ENCODE measurements around the gene NSUN2. TPM values are rescaled to one million over a fixed set of nuclear protein-coding genes. Genes with fewer than 3 reads are reported as not detected.

The NSUN2 gene
- total RNA-seq, 4 donors from 2014 or later = 37.7 to 65.8 (median 49.0) TPM

GRCh38 chr5:6633469-6634245 lies 813 bp upstream of the NSUN2 start:
- Histone ChIP-seq H3K9me3 (no peaks in the 10 kb centered on the region), H3K27me3 (no peaks in the 10 kb centered on the region), H3K4me1 (peaks cover 18 to 78% (median 28%) of the 10 kb centered on the region in 3 donors), H3K27ac (peak overlapping the region; percentile 88 to 96 (median 91)), H3K36me3 (peaks cover 0 to 29% (median 13%) of the 10 kb centered on the region in 3 donors), H3K4me3 (peak overlapping the region; percentile 82 to 94 (median 86))
- TF ChIP-seq CTCF (IDR thresholded peaks at IDR 0.05) = peak in 2 of 6 experiments; percentile 8 to 23
- peak in 2 of 4 donors; percentile 57 to 82 for TF ChIP-seq POLR2A (IDR thresholded peaks at IDR 0.05)
- intact Hi-C loops (cut with DNase I) = no loop called here
- DNase-seq = no peak
- WGBS, 2 donors = 0 to 2% methylated on average over 7 to 17 of the region's 75 CpGs

- no peak for DNase-seq
- no peaks in the 10 kb centered on the region for H3K9me3 ChIP-seq
- H3K36me3 ChIP-seq = peaks cover 0 to 42% (median 19%) of the 10 kb centered on the region in 3 donors
- peak overlapping the region; percentile 82 to 94 (median 86) for H3K4me3 ChIP-seq
- 0 to 1% methylated on average over 8 to 13 of the region's 33 CpGs for WGBS, 2 donors
- H3K27me3 ChIP-seq = no peaks in the 10 kb centered on the region
- intact Hi-C loops (cut with DNase I) = no loop called here
- peaks cover 18 to 65% (median 21%) of the 10 kb centered on the region in 3 donors for H3K4me1 ChIP-seq
- H3K27ac ChIP-seq = peak overlapping the region; percentile 88 to 96 (median 91)
- no peak for TF ChIP-seq POLR2A (IDR thresholded peaks at IDR 0.05)
- TF ChIP-seq CTCF (IDR thresholded peaks at IDR 0.05) = no peak
These were observed 438 bp downstream of the NSUN2 start for GRCh38 chr5:6632324-6632887.

DNA sequence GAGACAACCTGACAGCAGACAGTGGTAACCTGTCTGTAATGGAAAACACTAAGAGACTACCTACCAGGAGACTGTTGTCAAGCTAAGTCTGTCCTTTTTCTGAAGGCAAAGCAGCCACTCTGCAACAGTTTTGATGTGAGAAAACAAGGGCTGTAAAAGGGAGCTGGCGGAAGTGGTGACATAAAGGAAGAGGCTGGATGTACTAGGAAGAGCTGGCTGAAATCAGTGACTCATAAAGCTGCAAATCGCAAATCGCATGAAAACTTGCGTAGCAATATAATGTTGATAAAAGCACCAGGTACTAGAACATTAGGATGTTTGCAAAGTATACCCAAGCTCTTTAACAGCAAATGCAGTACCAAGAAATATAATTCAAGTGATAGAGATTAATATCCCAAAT lies 1.4 kb downstream of the NSUN2 start:
- peak overlapping the region in 1 of 4 donors; percentile 83 for H3K4me3 ChIP-seq

DNA sequence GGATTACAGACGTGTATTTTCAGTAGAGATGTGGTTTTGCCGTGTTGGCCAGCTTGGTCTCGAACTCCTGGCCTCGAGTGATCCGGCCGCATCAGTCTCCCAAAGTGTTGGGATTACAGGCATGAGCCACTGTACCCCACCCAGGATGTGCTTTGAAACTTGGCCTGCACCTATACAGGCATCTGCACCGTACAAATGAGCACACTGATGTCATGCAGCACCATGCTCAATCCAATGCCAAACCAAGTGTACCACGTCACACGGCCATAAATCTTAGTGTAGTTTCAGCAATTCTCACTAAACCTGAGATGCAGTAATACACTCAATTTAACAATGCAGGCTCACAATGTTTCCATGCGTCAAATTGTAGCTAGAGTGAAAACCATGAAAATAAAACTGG lies 6.3 kb downstream of the NSUN2 start:
- Histone ChIP-seq H3K4me3 (no peak overlapping the region), H3K27ac (no peak overlapping the region), H3K9me3 (peaks cover 0 to 4% (median 0%) of the 10 kb centered on the region in 3 donors), H3K36me3 (peaks cover 0 to 99% (median 39%) of the 10 kb centered on the region in 3 donors), H3K27me3 (no peaks in the 10 kb centered on the region), H3K4me1 (peaks cover 2 to 19% (median 4%) of the 10 kb centered on the region in 3 donors)
- DNase-seq = no peak
- intact Hi-C loops (cut with DNase I) = no loop called here
- WGBS, 2 donors = 77 to 87% methylated on average over 4 to 10 of the region's 10 CpGs
- TF ChIP-seq POLR2A (IDR thresholded peaks at IDR 0.05) (no peak), CTCF (IDR thresholded peaks at IDR 0.05) (no peak)

More for the DNA sequence above, 1.4 kb downstream of the NSUN2 start:
- 75 to 86% methylated on average over 4 of the region's 4 CpGs for whole genome bisulfite sequencing, 2 donors
- no peak for TF ChIP-seq CTCF (IDR thresholded peaks at IDR 0.05)
- TF ChIP-seq POLR2A (IDR thresholded peaks at IDR 0.05) = no peak
- Histone ChIP-seq H3K9me3 (no peaks in the 10 kb centered on the region), H3K27ac (no peak overlapping the region), H3K36me3 (peaks cover 0 to 50% (median 19%) of the 10 kb centered on the region in 3 donors), H3K4me1 (peaks cover 10 to 55% (median 11%) of the 10 kb centered on the region in 3 donors), H3K27me3 (no peaks in the 10 kb centered on the region)
- intact Hi-C loops (cut with DNase I) = no loop called here
- no peak for DNase-seq

- Histone ChIP-seq H3K27me3 (no peaks in the 10 kb centered on the region), H3K36me3 (peaks cover 8 to 99% (median 36%) of the 10 kb centered on the region in 3 donors), H3K4me3 (no peak overlapping the region), H3K27ac (no peak overlapping the region), H3K4me1 (no peaks in the 10 kb centered on the region), H3K9me3 (peaks cover 0 to 4% (median 0%) of the 10 kb centered on the region in 3 donors)
- 88 to 96% methylated on average over 3 of the region's 3 CpGs for WGBS, 2 donors
- intact Hi-C loops (cut with DNase I) = no loop called here
- TF ChIP-seq POLR2A (IDR thresholded peaks at IDR 0.05) (no peak), CTCF (IDR thresholded peaks at IDR 0.05) (no peak)
- DNase-seq = no peak
These were observed 8.9 kb downstream of the NSUN2 start for GRCh38 chr5:6623941-6624340.

All from esophagus squamous epithelium (tissue), 5 donors.